ENCODE measurements around the gene IGFBP2.
"Not testable (repeated sequence)": the region's sequence is repeated elsewhere in the genome, so short reads cannot be mapped to it uniquely, and the experiment has no call there.

The IGFBP2 gene

DNA sequence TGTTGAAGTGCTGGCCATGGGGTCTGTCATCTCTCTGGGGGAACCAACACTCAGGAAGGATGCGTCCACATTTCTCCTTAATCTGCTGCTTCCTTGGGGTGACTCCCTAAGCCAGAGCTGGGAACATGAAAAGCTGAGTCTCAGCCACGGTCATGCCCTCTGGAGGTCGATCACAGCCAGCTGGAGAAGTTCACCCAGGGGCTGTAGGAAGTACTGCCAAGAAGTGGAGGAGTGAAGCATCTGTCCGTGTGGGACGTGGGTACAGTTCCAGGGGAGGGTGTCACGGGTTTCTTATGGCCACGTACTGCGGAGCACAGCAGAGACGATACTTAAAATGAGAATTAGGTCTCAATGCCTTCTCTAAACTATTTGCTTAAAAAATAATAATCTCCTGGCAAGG is 42.4 kb upstream of the IGFBP2 start:
- ChIA-PET CTCF (interaction anchor here (0.9 to 1.0 kb wide), 2 partner anchors 8 to 71 kb away, joined by 3 to 5 read pairs; no protein-coding TSS in a partner anchor), POLR2A (no interaction called here)
- no peak for DNase-seq
- no peak overlapping the region for H3K27ac ChIP-seq (ENCODE audit: insufficient read depth in 1 of 2, low read depth in 1 of 2, low read length in 2 of 2, poor library complexity in 1 of 2, severe bottlenecking in 2 of 2)
- 94% methylated on average over 9 of the region's 9 CpGs for WGBS (ENCODE audit: insufficient coverage)
- no peak overlapping the region for H3K4me3 ChIP-seq (ENCODE audit: control insufficient read depth in 1 of 7, extremely low read depth in 1 of 7, insufficient read depth in 4 of 7, low read depth in 2 of 7, low read length in 6 of 7)
- peaks cover 0 to 6% (median 0%) of the 10 kb centered on the region in 5 experiments for H3K27me3 ChIP-seq (replicated peaks in 2 of 5; ENCODE audit: control insufficient read depth in 4 of 5, insufficient read depth in 5 of 5, low read length in 4 of 5)
- no peaks in the 10 kb centered on the region for H3K36me3 ChIP-seq (ENCODE audit: control insufficient read depth in 4 of 4, insufficient read depth in 4 of 4, low read length in 3 of 4)
- no peaks in the 10 kb centered on the region for H3K9me3 ChIP-seq (ENCODE audit: control extremely low read depth in 1 of 5, control insufficient read depth in 4 of 5, insufficient read depth in 2 of 5, low read depth in 1 of 5, low read length in 4 of 5)
- no peaks in the 10 kb centered on the region for H3K4me1 ChIP-seq (ENCODE audit: control extremely low read depth in 1 of 4, control insufficient read depth in 4 of 4, insufficient read depth in 4 of 4, low read length in 3 of 4)

DNA sequence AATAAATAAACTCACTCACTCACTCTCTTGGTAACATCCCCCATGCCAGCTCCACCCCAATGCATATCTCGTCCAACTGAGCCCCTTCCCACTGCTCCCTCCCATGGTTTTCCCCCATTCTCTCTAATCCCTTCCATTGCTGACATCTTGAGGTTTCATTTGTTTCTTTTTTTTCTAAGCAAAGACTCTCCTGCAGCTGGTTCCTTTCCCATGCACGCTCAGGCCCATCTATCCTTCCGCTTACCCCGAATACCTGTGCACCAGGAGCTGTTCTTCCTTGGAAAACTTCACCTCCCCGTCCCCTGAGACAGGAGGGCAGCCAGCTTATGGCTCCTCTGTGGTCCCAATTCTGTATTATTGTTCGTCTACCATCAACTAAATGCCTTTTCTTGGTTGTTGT is 41.7 kb upstream of the IGFBP2 start:
- no peak overlapping the region for H3K4me3 ChIP-seq (ENCODE audit: control insufficient read depth in 1 of 7, extremely low read depth in 1 of 7, insufficient read depth in 4 of 7, low read depth in 2 of 7, low read length in 6 of 7)
- H3K9me3 ChIP-seq (ENCODE audit: control extremely low read depth in 1 of 5, control insufficient read depth in 4 of 5, insufficient read depth in 2 of 5, low read depth in 1 of 5, low read length in 4 of 5): no peaks in the 10 kb centered on the region
- no peaks in the 10 kb centered on the region for H3K36me3 ChIP-seq (ENCODE audit: control insufficient read depth in 4 of 4, insufficient read depth in 4 of 4, low read length in 3 of 4)
- no peaks in the 10 kb centered on the region for H3K4me1 ChIP-seq (ENCODE audit: control extremely low read depth in 1 of 4, control insufficient read depth in 4 of 4, insufficient read depth in 4 of 4, low read length in 3 of 4)
- 94% methylated on average over 6 of the region's 6 CpGs for WGBS (ENCODE audit: insufficient coverage)
- H3K27me3 ChIP-seq (replicated peaks in 2 of 5; ENCODE audit: control insufficient read depth in 4 of 5, insufficient read depth in 5 of 5, low read length in 4 of 5): peaks cover 0 to 6% (median 0%) of the 10 kb centered on the region in 5 experiments
- ChIA-PET CTCF (interaction anchor here (1.3 kb wide), 1 partner anchor 72 kb away, joined by 4 read pairs; no protein-coding TSS in a partner anchor), POLR2A (interaction anchor here (0.6 kb wide), 1 partner anchor 704 kb away, joined by 7 read pairs; no protein-coding TSS in a partner anchor)
- no peak overlapping the region for H3K27ac ChIP-seq (ENCODE audit: insufficient read depth in 1 of 2, low read depth in 1 of 2, low read length in 2 of 2, poor library complexity in 1 of 2, severe bottlenecking in 2 of 2)
- no peak for DNase-seq

DNA sequence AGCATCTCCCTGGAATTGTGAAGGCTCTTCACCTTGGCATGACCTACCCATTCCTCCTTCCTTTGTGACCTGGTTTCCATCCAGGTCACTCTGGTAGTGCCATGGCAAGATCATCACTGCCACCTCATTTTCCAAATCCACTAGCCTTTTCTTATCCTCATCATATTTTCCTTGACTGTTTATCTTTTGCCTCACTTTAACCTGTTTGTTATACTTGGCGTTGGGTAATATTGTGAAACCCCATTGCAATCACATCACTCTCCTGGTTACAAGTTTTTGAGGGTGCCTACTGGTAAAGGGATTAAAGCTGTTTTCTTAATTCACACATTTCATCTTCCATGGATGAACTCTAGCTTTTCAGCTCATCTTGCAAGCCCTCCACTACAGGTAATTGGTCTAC is 39.1 kb upstream of the IGFBP2 start:
- DNase-seq: no peak
- CTCF ChIA-PET: interaction anchor here (2.0 kb wide), 1 partner anchor 10 kb away, joined by 6 read pairs; no protein-coding TSS in a partner anchor
- Histone ChIP-seq H3K36me3 (ENCODE audit: control insufficient read depth in 4 of 4, insufficient read depth in 4 of 4, low read length in 3 of 4) (no peaks in the 10 kb centered on the region), H3K4me3 (ENCODE audit: control insufficient read depth in 1 of 7, extremely low read depth in 1 of 7, insufficient read depth in 4 of 7, low read depth in 2 of 7, low read length in 6 of 7) (no peak overlapping the region), H3K27ac (ENCODE audit: insufficient read depth in 1 of 2, low read depth in 1 of 2, low read length in 2 of 2, poor library complexity in 1 of 2, severe bottlenecking in 2 of 2) (no peak overlapping the region), H3K9me3 (ENCODE audit: control extremely low read depth in 1 of 5, control insufficient read depth in 4 of 5, insufficient read depth in 2 of 5, low read depth in 1 of 5, low read length in 4 of 5) (no peaks in the 10 kb centered on the region), H3K27me3 (replicated peaks in 2 of 5; ENCODE audit: control insufficient read depth in 4 of 5, insufficient read depth in 5 of 5, low read length in 4 of 5) (peaks cover 0 to 6% (median 0%) of the 10 kb centered on the region in 5 experiments), H3K4me1 (ENCODE audit: control extremely low read depth in 1 of 4, control insufficient read depth in 4 of 4, insufficient read depth in 4 of 4, low read length in 3 of 4) (no peaks in the 10 kb centered on the region)
- WGBS (ENCODE audit: insufficient coverage): no CpG with 5 or more reads among the region's 1 CpG
- POLR2A ChIA-PET: no interaction called here

DNA sequence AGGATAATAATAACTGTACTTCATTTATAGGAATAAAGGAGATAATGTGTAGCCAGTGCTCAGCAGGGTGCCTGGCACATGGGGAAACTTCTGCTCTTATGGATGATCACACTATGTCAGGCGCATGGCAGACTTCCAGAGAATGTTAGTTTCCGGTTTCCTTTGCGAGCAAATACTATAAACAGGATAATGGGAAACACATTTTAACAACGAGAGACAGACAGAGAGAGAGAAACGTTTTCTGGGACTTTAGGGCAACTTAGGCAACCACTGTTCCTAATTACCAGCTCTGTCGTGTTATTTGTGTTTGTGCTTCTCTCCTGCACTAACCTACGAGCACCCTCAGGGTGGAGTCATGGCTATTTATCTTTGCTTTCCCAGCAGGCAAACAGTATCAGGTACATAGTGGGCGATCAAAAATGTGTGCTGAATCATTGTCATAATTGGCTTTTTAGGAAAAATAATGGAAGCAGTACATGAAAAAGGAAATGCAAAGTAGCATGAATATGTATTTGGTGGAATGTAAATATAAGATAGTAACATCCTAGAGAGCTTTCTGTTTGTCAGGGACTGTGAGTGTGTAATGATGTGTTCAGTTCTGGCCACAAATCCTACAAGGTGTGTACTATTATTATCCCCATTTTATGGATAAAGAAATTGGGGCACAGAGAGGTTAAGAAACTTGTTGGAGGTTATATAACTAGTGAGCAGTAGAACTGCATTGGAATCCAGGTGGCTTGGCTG is 36.8 kb upstream of the IGFBP2 start:
- no peaks in the 10 kb centered on the region for H3K9me3 ChIP-seq (ENCODE audit: control extremely low read depth in 1 of 5, control insufficient read depth in 4 of 5, insufficient read depth in 2 of 5, low read depth in 1 of 5, low read length in 4 of 5)
- DNase-seq: no peak
- no peaks in the 10 kb centered on the region for H3K4me1 ChIP-seq (ENCODE audit: control extremely low read depth in 1 of 4, control insufficient read depth in 4 of 4, insufficient read depth in 4 of 4, low read length in 3 of 4)
- ChIA-PET CTCF (interaction anchor here (0.9 kb wide), 2 partner anchors 70 to 77 kb away, joined by 3 read pairs; no protein-coding TSS in a partner anchor), POLR2A (interaction anchor here (0.8 kb wide), 1 partner anchor 22 kb away, joined by 3 read pairs; no protein-coding TSS in a partner anchor)
- 78% methylated on average over 7 of the region's 8 CpGs for WGBS (ENCODE audit: insufficient coverage)
- no peak overlapping the region for H3K4me3 ChIP-seq (ENCODE audit: control insufficient read depth in 1 of 7, extremely low read depth in 1 of 7, insufficient read depth in 4 of 7, low read depth in 2 of 7, low read length in 6 of 7)
- H3K36me3 ChIP-seq (ENCODE audit: control insufficient read depth in 4 of 4, insufficient read depth in 4 of 4, low read length in 3 of 4): no peaks in the 10 kb centered on the region
- H3K27ac ChIP-seq (ENCODE audit: insufficient read depth in 1 of 2, low read depth in 1 of 2, low read length in 2 of 2, poor library complexity in 1 of 2, severe bottlenecking in 2 of 2): no peak overlapping the region
- H3K27me3 ChIP-seq (replicated peaks in 2 of 5; ENCODE audit: control insufficient read depth in 4 of 5, insufficient read depth in 5 of 5, low read length in 4 of 5): peaks cover 0 to 6% (median 0%) of the 10 kb centered on the region in 5 experiments

DNA sequence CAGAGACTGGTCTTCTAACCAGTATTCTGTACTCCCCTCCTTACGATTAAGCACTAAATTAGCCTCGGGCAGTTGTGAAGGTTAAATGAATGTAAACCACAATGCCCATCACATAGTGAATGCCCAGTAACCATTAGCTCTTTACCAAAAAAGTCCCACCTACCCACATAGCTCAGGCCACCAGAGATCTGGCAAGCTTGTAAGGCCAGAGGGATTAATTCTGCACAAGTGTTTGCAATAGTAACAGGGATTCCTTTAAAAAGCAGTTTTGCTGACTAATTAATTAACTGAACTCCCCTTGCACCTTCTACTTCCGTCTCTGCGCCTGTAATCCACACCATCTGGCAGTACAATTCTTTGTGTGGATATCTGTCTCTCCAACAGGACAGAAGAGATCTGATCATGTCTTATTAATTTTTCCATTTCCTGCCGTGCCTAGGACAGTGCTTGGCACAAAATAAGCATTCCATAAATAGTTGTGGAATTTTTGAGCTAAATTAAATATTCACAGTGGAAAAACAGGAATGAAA is 36.2 kb upstream of the IGFBP2 start:
- CTCF ChIA-PET: interaction anchor here (0.9 kb wide), 2 partner anchors 70 to 78 kb away, joined by 3 read pairs; no protein-coding TSS in a partner anchor
- H3K27me3 ChIP-seq (replicated peaks in 2 of 5; ENCODE audit: control insufficient read depth in 4 of 5, insufficient read depth in 5 of 5, low read length in 4 of 5): peaks cover 0 to 4% (median 0%) of the 10 kb centered on the region in 5 experiments
- H3K4me3 ChIP-seq (ENCODE audit: control insufficient read depth in 1 of 7, extremely low read depth in 1 of 7, insufficient read depth in 4 of 7, low read depth in 2 of 7, low read length in 6 of 7): no peak overlapping the region
- WGBS (ENCODE audit: insufficient coverage): 88% methylated on average over 3 of the region's 5 CpGs
- no peaks in the 10 kb centered on the region for H3K9me3 ChIP-seq (ENCODE audit: control extremely low read depth in 1 of 5, control insufficient read depth in 4 of 5, insufficient read depth in 2 of 5, low read depth in 1 of 5, low read length in 4 of 5)
- DNase-seq: no peak
- POLR2A ChIA-PET: interaction anchor here (0.8 kb wide), 1 partner anchor 21 kb away, joined by 3 read pairs; no protein-coding TSS in a partner anchor
- no peak overlapping the region for H3K27ac ChIP-seq (ENCODE audit: insufficient read depth in 1 of 2, low read depth in 1 of 2, low read length in 2 of 2, poor library complexity in 1 of 2, severe bottlenecking in 2 of 2)
- no peaks in the 10 kb centered on the region for H3K4me1 ChIP-seq (ENCODE audit: control extremely low read depth in 1 of 4, control insufficient read depth in 4 of 4, insufficient read depth in 4 of 4, low read length in 3 of 4)
- no peaks in the 10 kb centered on the region for H3K36me3 ChIP-seq (ENCODE audit: control insufficient read depth in 4 of 4, insufficient read depth in 4 of 4, low read length in 3 of 4)

DNA sequence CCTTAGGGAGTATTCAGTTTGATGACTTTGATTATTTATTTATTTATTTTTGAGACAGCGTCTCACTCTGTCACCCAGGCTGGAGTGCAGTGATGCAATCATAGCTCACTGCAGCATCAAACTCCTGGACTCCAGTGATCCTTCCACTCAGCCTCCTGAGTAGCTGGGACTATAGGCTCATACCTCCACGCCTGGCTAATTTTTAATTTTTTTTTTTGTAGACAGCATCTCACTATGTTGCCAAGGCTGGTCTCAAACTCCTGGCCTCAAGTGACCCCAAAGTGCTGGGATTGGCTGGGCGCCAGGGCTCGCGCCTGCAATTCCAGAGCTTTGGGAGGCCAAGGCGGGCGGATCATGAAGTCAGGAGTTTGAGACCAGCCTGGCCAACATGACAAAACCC is 35.4 kb upstream of the IGFBP2 start:
- WGBS (ENCODE audit: insufficient coverage): 92% methylated on average over 2 of the region's 7 CpGs

More for the DNA sequence above, 35.4 kb upstream of the IGFBP2 start:
- H3K27ac ChIP-seq (ENCODE audit: insufficient read depth in 1 of 2, low read depth in 1 of 2, low read length in 2 of 2, poor library complexity in 1 of 2, severe bottlenecking in 2 of 2); H3K36me3 ChIP-seq (ENCODE audit: control insufficient read depth in 4 of 4, insufficient read depth in 4 of 4, low read length in 3 of 4); DNase-seq; H3K4me1 ChIP-seq (ENCODE audit: control extremely low read depth in 1 of 4, control insufficient read depth in 4 of 4, insufficient read depth in 4 of 4, low read length in 3 of 4); CTCF ChIA-PET; POLR2A ChIA-PET; H3K27me3 ChIP-seq (replicated peaks in 2 of 5; ENCODE audit: control insufficient read depth in 4 of 5, insufficient read depth in 5 of 5, low read length in 4 of 5); H3K9me3 ChIP-seq (ENCODE audit: control extremely low read depth in 1 of 5, control insufficient read depth in 4 of 5, insufficient read depth in 2 of 5, low read depth in 1 of 5, low read length in 4 of 5); H3K4me3 ChIP-seq (ENCODE audit: control insufficient read depth in 1 of 7, extremely low read depth in 1 of 7, insufficient read depth in 4 of 7, low read depth in 2 of 7, low read length in 6 of 7): not testable (repeated sequence)
